ENCODE measurements around the gene TECPR2.

TECPR2 gene

GRCh38 chr14:102333795-102334705, 28.7 kb upstream of the TECPR2 start:
- no peak overlapping the region for H3K4me3 ChIP-seq (ENCODE audit: low read depth, low read length)
- no peak for TF ChIP-seq CTCF (IDR thresholded peaks at IDR 0.05; ENCODE audit: borderline replicate concordance, insufficient read depth, low read depth, low read length)

GRCh38 chr14:102335163-102335562, 27.6 kb upstream of the TECPR2 start:
- H3K4me3 ChIP-seq (ENCODE audit: low read depth, low read length) = no peak overlapping the region
- no peak for TF ChIP-seq CTCF (IDR thresholded peaks at IDR 0.05; ENCODE audit: borderline replicate concordance, insufficient read depth, low read depth, low read length)

- H3K4me3 ChIP-seq (ENCODE audit: low read depth, low read length) = no peak overlapping the region
- TF ChIP-seq CTCF (IDR thresholded peaks at IDR 0.05; ENCODE audit: borderline replicate concordance, insufficient read depth, low read depth, low read length) = no peak
Observed at GRCh38 chr14:102338724-102339123, 24.0 kb upstream of the TECPR2 start.

- no peak overlapping the region for H3K4me3 ChIP-seq (ENCODE audit: low read depth, low read length)
- no peak for TF ChIP-seq CTCF (IDR thresholded peaks at IDR 0.05; ENCODE audit: borderline replicate concordance, insufficient read depth, low read depth, low read length)
Observed at GRCh38 chr14:102341566-102341965, 21.2 kb upstream of the TECPR2 start.

- H3K4me3 ChIP-seq (ENCODE audit: low read depth, low read length) = no peak overlapping the region
- no peak for TF ChIP-seq CTCF (IDR thresholded peaks at IDR 0.05; ENCODE audit: borderline replicate concordance, insufficient read depth, low read depth, low read length)
Observed at GRCh38 chr14:102342238-102342637, 20.5 kb upstream of the TECPR2 start.

GRCh38 chr14:102344084-102344483, 18.7 kb upstream of the TECPR2 start:
- no peak for TF ChIP-seq CTCF (IDR thresholded peaks at IDR 0.05; ENCODE audit: borderline replicate concordance, insufficient read depth, low read depth, low read length)
- no peak overlapping the region for H3K4me3 ChIP-seq (ENCODE audit: low read depth, low read length)

- H3K4me3 ChIP-seq (ENCODE audit: low read depth, low read length) = no peak overlapping the region
- TF ChIP-seq CTCF (IDR thresholded peaks at IDR 0.05; ENCODE audit: borderline replicate concordance, insufficient read depth, low read depth, low read length) = no peak
Observed at GRCh38 chr14:102344485-102344884, 18.3 kb upstream of the TECPR2 start.

All from GM12875 (cell line).